ENCODE data around the gene RANBP3.

The RANBP3 gene

DNA sequence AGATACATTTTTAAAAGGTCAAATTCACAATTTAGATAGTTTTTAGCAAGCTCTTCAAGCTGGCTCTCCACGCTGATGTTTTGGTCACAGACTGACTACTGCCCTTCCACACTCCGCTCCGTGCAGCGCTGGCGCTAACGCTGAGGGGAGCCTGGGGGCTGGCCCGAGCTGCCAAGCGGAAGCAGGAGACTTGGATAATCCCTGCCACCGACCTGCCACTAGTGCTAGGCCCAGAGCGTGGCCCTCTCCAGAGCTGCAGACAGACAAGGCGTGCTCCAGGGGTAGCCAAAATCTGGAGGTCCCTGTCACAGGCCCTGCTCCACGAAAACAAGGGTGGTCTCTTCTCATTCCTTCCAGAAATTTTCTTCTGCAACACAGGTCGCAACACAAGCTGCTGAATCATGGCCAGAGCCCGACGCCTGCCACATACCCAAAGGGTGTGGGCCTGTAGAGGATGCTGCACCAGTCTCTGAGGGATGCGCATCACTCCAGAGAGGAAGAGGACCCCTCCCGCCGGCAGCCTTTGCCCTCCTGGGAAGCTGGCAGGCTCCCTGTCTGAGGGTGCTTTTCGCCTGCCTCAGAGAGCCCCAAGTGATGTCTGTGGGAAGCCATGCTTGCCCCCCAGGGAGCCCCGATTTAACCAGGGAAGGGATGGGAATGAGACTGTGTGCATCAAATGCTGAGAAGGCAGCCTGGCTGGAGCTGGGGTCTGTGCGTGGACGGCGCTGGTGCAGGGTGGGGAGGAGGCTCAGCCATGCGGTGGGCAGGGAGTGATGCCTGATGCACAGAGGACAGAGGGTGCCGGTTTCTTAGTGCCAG lies 42.3 kb downstream of the RANBP3 start:
- H3K27ac ChIP-seq (ENCODE audit: low read length): no peak overlapping the region
- H3K36me3 ChIP-seq (replicated peaks; ENCODE audit: insufficient read depth, low read length): 0 out of 2 replicates have a peak, but pooled peaks cover 8% of the 10 kb centered on the region
- no peaks in the 10 kb centered on the region for H3F3A ChIP-seq (ENCODE audit: insufficient read depth, low read length)
- DNase-seq: no peak
- no peaks in the 10 kb centered on the region for H3K4me1 ChIP-seq (ENCODE audit: low read length)
- peaks cover 71% of the 10 kb centered on the region for H3K79me2 ChIP-seq (ENCODE audit: low read length)
- H3K9ac ChIP-seq (ENCODE audit: low read length): no peak overlapping the region
- H3K27me3 ChIP-seq (replicated peaks; ENCODE audit: insufficient read depth, low read length): no peaks in the 10 kb centered on the region
- H3K4me2 ChIP-seq (ENCODE audit: low read depth, low read length): no peak overlapping the region
- no peak overlapping the region for H2AFZ ChIP-seq (ENCODE audit: low read length)
- H3K4me3 ChIP-seq (ENCODE audit: low read length): no peak overlapping the region
- TF ChIP-seq EZH2 (optimal IDR thresholded peaks at IDR 0.05; ENCODE audit: low read depth, low read length): no peak
- no peak for TF ChIP-seq EZH2phosphoT487 (IDR thresholded peaks at IDR 0.05; ENCODE audit: low read length)
- TF ChIP-seq, protein P1, sequence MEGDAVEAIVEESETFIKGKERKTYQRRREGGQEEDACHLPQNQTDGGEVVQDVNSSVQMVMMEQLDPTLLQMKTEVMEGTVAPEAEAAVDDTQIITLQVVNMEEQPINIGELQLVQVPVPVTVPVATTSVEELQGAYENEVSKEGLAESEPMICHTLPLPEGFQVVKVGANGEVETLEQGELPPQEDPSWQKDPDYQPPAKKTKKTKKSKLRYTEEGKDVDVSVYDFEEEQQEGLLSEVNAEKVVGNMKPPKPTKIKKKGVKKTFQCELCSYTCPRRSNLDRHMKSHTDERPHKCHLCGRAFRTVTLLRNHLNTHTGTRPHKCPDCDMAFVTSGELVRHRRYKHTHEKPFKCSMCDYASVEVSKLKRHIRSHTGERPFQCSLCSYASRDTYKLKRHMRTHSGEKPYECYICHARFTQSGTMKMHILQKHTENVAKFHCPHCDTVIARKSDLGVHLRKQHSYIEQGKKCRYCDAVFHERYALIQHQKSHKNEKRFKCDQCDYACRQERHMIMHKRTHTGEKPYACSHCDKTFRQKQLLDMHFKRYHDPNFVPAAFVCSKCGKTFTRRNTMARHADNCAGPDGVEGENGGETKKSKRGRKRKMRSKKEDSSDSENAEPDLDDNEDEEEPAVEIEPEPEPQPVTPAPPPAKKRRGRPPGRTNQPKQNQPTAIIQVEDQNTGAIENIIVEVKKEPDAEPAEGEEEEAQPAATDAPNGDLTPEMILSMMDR (IDR thresholded peaks at IDR 0.05; ENCODE audit: low read length): no peak
- H4K20me1 ChIP-seq (ENCODE audit: insufficient read depth, low read length): 0 out of 2 replicates have a peak, but pooled peaks cover 5% of the 10 kb centered on the region
- no peaks in the 10 kb centered on the region for H3K9me3 ChIP-seq (replicated peaks; ENCODE audit: insufficient read depth, low read length)
- no peaks in the 10 kb centered on the region for H3K9me2 ChIP-seq (replicated peaks; ENCODE audit: insufficient read depth, low read length)

DNA sequence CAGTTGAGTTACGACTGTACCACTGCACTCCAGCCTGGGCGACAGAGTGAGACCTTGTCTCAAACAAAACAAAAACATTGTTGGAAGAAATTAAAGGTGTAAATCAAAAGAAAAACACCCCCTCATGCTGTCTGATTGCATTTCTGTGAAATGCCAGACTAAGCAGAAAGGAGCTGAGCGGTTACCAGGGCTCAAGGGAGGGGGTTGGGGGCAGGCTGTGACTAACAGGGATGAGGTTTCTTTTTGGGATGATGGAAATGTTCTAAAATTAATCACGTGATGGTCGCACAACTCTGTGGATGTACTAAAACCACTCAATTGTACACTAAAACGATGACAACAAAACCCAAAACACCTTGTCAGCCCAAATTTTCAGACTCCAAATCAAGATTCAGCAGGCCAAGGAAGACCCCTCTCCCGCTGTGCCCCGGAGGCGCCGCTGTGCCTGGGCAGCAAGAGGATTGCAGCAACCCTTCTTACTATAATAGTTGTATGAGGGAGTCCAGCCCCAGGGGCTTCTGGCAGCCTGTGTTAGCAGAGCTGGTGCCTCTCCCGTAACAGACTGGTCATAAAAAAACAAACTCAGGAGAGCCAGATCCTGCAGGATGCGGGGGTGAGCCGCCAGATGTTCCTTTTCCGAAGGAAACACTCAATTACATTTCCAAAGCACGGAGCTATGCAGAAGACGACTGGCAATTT lies 43.0 kb downstream of the RANBP3 start:
- Histone ChIP-seq H3K9me3 (replicated peaks; ENCODE audit: insufficient read depth, low read length) (no peaks in the 10 kb centered on the region), H3K27ac (ENCODE audit: low read length) (no peak overlapping the region), H3K27me3 (replicated peaks; ENCODE audit: insufficient read depth, low read length) (no peaks in the 10 kb centered on the region), H2AFZ (ENCODE audit: low read length) (no peak overlapping the region), H3K4me1 (ENCODE audit: low read length) (no peaks in the 10 kb centered on the region), H3F3A (ENCODE audit: insufficient read depth, low read length) (no peaks in the 10 kb centered on the region), H3K9me2 (replicated peaks; ENCODE audit: insufficient read depth, low read length) (no peaks in the 10 kb centered on the region), H3K9ac (ENCODE audit: low read length) (no peak overlapping the region), H3K79me2 (ENCODE audit: low read length) (peaks cover 63% of the 10 kb centered on the region), H3K36me3 (replicated peaks; ENCODE audit: insufficient read depth, low read length) (0 out of 2 replicates have a peak, but pooled peaks cover 9% of the 10 kb centered on the region), H3K4me3 (ENCODE audit: low read length) (no peak overlapping the region), H3K4me2 (ENCODE audit: low read depth, low read length) (no peak overlapping the region), H4K20me1 (ENCODE audit: insufficient read depth, low read length) (0 out of 2 replicates have a peak, but pooled peaks cover 5% of the 10 kb centered on the region)
- DNase-seq: no peak
- TF ChIP-seq, protein P1 (IDR thresholded peaks at IDR 0.05; ENCODE audit: low read length): no peak
- TF ChIP-seq EZH2phosphoT487 (IDR thresholded peaks at IDR 0.05; ENCODE audit: low read length): no peak
- no peak for TF ChIP-seq EZH2 (optimal IDR thresholded peaks at IDR 0.05; ENCODE audit: low read depth, low read length)

DNA sequence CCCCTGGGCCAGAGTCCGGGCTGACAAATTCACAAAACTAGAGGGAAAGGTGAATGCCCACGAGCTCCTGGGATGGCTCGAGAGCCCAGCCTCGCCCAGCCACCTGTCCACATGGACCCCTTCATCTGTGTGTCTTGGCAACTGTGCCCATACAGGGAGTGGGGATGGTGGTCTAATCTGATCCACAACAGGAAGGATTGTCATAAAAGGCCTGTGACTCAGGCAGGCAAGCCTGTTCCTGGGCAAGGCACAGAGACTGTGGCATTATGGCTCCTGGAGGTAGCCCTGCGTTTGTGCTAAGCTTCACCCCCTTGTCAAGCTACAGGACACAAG lies 43.9 kb downstream of the RANBP3 start:
- Histone ChIP-seq H2AFZ (ENCODE audit: low read length) (no peak overlapping the region), H3K4me1 (ENCODE audit: low read length) (no peaks in the 10 kb centered on the region), H3K9me2 (replicated peaks; ENCODE audit: insufficient read depth, low read length) (no peaks in the 10 kb centered on the region), H3K4me2 (ENCODE audit: low read depth, low read length) (no peak overlapping the region), H4K20me1 (ENCODE audit: insufficient read depth, low read length) (0 out of 2 replicates have a peak, but pooled peaks cover 5% of the 10 kb centered on the region), H3K27me3 (replicated peaks; ENCODE audit: insufficient read depth, low read length) (no peaks in the 10 kb centered on the region), H3K79me2 (ENCODE audit: low read length) (peaks cover 56% of the 10 kb centered on the region), H3K36me3 (replicated peaks; ENCODE audit: insufficient read depth, low read length) (0 out of 2 replicates have a peak, but pooled peaks cover 9% of the 10 kb centered on the region), H3K4me3 (ENCODE audit: low read length) (no peak overlapping the region), H3F3A (ENCODE audit: insufficient read depth, low read length) (no peaks in the 10 kb centered on the region), H3K27ac (ENCODE audit: low read length) (no peak overlapping the region), H3K9me3 (replicated peaks; ENCODE audit: insufficient read depth, low read length) (no peaks in the 10 kb centered on the region), H3K9ac (ENCODE audit: low read length) (no peak overlapping the region)
- TF ChIP-seq, protein P1 (IDR thresholded peaks at IDR 0.05; ENCODE audit: low read length): no peak
- TF ChIP-seq EZH2 (optimal IDR thresholded peaks at IDR 0.05; ENCODE audit: low read depth, low read length) (no peak), EZH2phosphoT487 (IDR thresholded peaks at IDR 0.05; ENCODE audit: low read length) (no peak)
- DNase-seq: no peak

Measured in MM.1S (cell line).